ENCODE results near the gene GRXCR1. TPM values are rescaled to one million over a fixed set of nuclear protein-coding genes. Genes with fewer than 3 reads are reported as not detected.

Gene GRXCR1
- total RNA-seq, 1 experiment from 2014 or later: not detected

DNA sequence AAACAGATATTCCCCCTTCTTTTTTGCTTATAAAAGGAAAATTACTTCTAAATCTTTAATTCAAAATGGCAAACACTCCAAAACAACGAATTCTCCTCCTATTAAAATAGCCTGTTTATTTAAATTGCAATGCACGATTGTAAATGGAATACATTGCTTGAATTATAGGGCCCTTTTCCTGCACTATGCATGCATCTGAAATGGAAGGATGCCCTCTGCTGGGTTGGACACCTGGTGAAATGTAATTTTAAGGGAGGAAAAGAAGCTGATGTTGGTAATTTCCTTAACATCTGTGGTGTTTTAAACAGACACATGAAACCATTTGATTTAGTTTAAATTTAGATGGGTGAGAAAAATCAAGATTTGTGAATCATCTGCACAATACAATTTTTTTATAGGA, 72.8 kb downstream of the GRXCR1 start:
- DNase-seq: no peak
- H3K36me3 ChIP-seq (replicated peaks; ENCODE audit: control insufficient read depth, insufficient read depth, low read length): no peaks in the 10 kb centered on the region
- H3K4me3 ChIP-seq (ENCODE audit: insufficient read depth, low read depth, low read length): no peak overlapping the region

DNA sequence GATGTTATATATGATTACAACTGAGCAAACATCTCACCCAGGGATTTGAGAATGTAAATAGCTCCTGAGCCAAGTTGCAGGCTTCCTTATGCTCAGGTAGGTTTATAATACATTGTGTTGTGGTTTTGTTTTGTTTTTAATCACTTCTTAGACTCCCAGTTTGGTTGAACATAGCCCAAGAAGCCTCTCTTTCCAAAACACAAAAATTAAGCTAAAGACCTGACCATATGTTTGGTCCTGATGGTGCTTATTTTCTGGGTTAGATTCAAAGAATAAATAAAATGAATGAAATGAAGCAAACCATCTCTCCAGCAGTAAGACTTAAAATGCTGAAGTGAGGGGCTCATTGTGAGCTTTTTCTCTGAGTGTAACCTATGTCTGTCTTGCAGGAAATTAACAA, 93.5 kb downstream of the GRXCR1 start:
- no peak overlapping the region for H3K4me3 ChIP-seq (ENCODE audit: insufficient read depth, low read depth, low read length)
- H3K27me3 ChIP-seq (ENCODE audit: control insufficient read depth, insufficient read depth, low read length): no peaks in the 10 kb centered on the region
- no peak for DNase-seq
- H3K36me3 ChIP-seq (replicated peaks; ENCODE audit: control insufficient read depth, insufficient read depth, low read length): no peaks in the 10 kb centered on the region

More for the DNA sequence above, 72.8 kb downstream of the GRXCR1 start:
- no peaks in the 10 kb centered on the region for H3K27me3 ChIP-seq (ENCODE audit: control insufficient read depth, insufficient read depth, low read length)

DNA sequence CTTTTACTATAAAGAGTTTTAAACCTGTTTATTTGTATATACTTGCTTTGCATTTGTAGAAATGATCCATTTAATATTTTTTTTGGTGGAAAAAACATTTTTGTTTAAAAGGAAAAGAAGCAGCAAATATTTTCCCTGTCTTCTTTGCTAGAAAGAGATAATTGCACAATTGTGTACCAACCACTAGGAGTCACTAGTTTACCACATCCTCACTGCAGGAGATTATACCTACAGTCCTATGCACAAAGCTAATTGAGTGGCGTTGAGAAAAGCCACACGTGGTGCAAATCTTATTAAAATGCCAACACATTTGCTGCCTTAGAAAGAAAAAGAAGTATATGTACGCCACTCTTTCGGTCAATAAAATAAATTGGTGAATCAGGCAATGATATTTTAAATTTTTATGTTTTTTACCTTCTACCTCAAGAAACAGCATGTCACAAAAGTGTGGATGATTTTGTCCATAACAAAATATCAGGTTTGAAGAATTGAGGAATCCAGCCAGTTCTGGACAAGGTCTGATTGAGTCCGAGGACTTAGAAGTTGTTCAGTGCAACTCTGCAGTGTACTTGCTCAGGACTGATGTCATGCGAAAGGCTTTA, 102.9 kb downstream of the GRXCR1 start:
- Histone ChIP-seq H3K36me3 (replicated peaks; ENCODE audit: control insufficient read depth, insufficient read depth, low read length) (no peaks in the 10 kb centered on the region), H3K27me3 (ENCODE audit: control insufficient read depth, insufficient read depth, low read length) (no peaks in the 10 kb centered on the region), H3K4me3 (ENCODE audit: insufficient read depth, low read depth, low read length) (no peak overlapping the region)
- peak; percentile 59 for DNase-seq

DNA sequence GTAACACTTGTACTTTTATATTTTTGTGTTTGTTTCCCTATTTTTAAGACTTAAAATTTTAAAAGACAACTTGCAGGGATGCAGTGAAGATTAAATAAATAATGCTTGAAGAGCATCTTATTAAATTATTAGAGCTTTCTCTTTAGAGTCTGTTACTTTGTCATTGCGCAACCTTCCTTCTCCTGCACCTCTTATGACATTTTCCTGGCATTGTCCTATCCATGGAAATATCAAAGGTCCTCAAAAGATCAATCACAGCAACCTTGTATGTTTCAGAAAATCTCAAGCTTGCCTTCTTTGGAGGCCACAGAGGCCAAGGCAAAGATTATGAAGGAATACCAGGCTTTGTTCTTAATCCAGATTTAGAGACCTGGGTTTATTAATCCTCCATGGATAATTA, 116.3 kb downstream of the GRXCR1 start:
- no peaks in the 10 kb centered on the region for H3K27me3 ChIP-seq (ENCODE audit: control insufficient read depth, insufficient read depth, low read length)
- DNase-seq: no peak
- no peaks in the 10 kb centered on the region; the same call in 1 of the 2 replicates for H3K36me3 ChIP-seq (replicated peaks; ENCODE audit: control insufficient read depth, insufficient read depth, low read length)
- H3K4me3 ChIP-seq (ENCODE audit: insufficient read depth, low read depth, low read length): no peak overlapping the region

DNA sequence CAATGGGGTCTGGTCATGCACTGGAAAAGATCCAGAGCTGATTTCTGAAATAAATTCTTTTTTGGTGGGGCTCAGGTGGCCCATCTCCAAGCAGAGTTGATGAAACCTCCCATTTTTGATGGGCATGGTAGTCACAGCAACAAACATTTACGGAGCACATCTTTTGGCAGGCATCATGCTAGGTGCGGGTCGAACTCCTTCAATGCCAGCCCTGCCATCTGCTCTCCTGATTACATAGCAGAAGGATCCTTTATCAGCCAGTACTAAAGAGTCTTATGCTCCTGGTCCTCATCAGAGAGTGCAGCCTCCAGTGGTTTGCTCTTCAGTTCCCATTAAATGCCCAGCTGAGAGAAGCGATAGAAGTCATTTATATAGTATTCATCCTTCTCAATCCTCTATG, 121.7 kb downstream of the GRXCR1 start:
- H3K36me3 ChIP-seq (replicated peaks; ENCODE audit: control insufficient read depth, insufficient read depth, low read length): no peaks in the 10 kb centered on the region
- no peak for DNase-seq
- H3K4me3 ChIP-seq (ENCODE audit: insufficient read depth, low read depth, low read length): no peak overlapping the region
- H3K27me3 ChIP-seq (ENCODE audit: control insufficient read depth, insufficient read depth, low read length): no peaks in the 10 kb centered on the region

DNA sequence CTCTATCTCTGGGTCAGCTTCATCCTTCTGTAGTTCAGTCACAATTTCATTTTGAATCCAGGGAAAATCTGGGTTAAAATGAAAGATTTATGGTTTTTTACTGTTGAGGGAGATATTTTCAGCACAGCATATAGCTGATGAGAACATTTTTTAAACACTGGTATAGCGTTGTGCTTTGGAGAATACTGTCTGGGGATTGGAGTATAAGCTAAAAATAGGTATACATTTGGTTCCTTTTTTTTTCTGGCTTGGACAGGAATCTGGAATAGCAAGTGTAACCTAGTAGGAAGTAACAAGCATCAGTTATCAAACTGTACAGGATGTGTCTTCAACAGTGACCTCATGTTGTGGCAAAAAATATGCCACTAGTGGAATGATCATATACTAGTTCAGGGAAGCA, 149.1 kb downstream of the GRXCR1 start:
- no peak for DNase-seq
- Histone ChIP-seq H3K27me3 (ENCODE audit: control insufficient read depth, insufficient read depth, low read length) (no peaks in the 10 kb centered on the region), H3K36me3 (replicated peaks; ENCODE audit: control insufficient read depth, insufficient read depth, low read length) (no peaks in the 10 kb centered on the region), H3K4me3 (ENCODE audit: insufficient read depth, low read depth, low read length) (no peak overlapping the region)

DNA sequence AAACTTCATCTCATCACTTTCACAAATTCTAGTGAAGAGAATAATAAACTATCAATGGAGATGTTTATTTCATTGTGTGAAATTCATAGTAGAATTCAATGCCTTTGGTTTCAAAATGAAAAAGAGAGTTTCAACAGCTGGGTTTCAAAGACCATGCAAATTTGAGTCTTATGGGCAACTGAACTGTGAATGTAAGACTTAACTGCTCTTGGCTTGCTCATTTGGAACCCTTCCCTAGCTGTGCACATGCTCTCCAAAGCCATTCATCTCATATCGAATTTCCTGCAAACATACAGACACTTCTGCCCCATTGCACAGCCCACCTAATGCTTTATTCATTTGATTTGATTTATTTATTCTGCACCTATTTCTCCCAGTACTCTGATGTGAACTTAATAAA, 154.5 kb downstream of the GRXCR1 start:
- Histone ChIP-seq H3K36me3 (replicated peaks; ENCODE audit: control insufficient read depth, insufficient read depth, low read length) (no peaks in the 10 kb centered on the region), H3K4me3 (ENCODE audit: insufficient read depth, low read depth, low read length) (no peak overlapping the region), H3K27me3 (ENCODE audit: control insufficient read depth, insufficient read depth, low read length) (no peaks in the 10 kb centered on the region)
- no peak for DNase-seq

DNA sequence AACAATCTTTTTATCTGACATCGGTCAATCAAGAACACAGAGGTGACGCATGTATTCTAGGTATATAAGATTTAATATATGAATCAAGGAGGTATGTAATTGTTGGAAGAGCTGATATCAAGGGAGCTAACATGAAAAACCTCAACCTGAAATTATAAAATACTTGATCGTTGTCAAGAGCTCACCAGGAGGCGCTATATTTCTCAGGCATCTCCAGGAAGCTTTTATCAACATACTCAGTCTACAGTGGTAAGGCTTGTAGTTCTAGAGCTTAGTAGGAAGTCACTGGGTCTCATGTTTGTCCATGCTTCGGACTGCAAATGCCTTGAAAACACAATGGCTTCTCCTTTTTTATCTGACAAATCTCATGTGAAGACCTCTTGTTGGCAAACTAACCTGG, 156.1 kb downstream of the GRXCR1 start:
- H3K36me3 ChIP-seq (replicated peaks; ENCODE audit: control insufficient read depth, insufficient read depth, low read length): no peaks in the 10 kb centered on the region
- DNase-seq: peak; percentile 12
- H3K4me3 ChIP-seq (ENCODE audit: insufficient read depth, low read depth, low read length): no peak overlapping the region
- no peaks in the 10 kb centered on the region for H3K27me3 ChIP-seq (ENCODE audit: control insufficient read depth, insufficient read depth, low read length)

DNA sequence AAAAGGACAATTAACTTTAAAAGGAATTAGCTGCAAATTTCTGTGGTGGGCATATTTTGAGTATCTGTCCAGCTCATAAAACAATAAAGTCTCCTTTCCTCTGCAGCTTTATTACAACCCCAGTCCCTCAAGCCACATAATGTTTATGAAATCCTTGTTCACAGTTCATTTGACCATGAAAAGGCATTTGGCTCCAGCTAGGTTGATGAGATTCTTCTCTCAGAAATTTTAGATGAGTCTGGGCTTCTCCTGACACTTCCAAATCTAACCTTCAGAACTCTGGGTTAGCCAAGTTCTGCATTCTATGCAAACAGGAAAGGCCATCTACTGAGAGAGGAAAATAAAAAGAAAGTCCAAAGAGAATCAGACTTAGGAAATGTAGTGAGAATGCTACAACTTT, 156.8 kb downstream of the GRXCR1 start:
- no peak for DNase-seq
- Histone ChIP-seq H3K27me3 (ENCODE audit: control insufficient read depth, insufficient read depth, low read length) (no peaks in the 10 kb centered on the region), H3K36me3 (replicated peaks; ENCODE audit: control insufficient read depth, insufficient read depth, low read length) (no peaks in the 10 kb centered on the region), H3K4me3 (ENCODE audit: insufficient read depth, low read depth, low read length) (no peak overlapping the region)

DNA sequence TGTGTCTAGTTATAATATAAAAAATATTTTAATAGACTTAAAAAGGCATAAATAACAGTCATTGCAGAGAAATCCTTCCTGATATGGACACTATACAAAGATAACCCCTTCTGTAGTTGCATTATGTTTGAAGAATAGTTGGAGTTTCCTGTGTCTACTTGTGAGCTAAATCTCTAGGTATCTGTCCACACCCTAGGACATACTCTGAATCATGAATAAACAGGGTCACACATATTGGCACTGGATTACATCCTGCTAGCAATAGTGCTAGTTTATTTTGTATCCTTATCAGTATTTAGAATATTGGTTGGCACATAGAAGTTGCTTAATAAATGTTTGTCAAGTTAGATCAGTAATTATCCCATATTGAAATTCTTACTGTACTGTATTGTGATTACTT, 173.9 kb downstream of the GRXCR1 start:
- H3K4me3 ChIP-seq (ENCODE audit: insufficient read depth, low read depth, low read length): no peak overlapping the region
- no peaks in the 10 kb centered on the region for H3K36me3 ChIP-seq (replicated peaks; ENCODE audit: control insufficient read depth, insufficient read depth, low read length)
- H3K27me3 ChIP-seq (ENCODE audit: control insufficient read depth, insufficient read depth, low read length): no peaks in the 10 kb centered on the region
- DNase-seq: no peak

DNA sequence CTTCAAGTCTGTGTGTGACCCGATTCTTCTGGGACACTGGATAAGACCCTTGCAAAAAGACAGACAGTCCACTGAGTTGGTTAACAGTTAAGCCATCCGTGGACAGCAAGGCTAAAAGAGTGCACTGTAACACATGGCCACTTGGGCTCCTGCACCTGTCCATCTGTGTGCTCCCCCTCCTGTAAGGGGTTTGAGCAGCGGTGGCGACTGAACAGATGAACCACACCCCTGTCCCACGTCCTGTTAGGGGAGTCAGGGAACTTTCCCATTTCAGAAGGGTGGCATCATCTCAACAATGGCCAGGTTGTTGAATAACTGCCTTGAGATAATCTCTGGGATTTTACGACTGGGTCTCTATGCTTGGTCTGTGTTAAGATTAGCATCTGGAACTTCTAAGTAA, 178.6 kb downstream of the GRXCR1 start:
- Histone ChIP-seq H3K4me3 (ENCODE audit: insufficient read depth, low read depth, low read length) (no peak overlapping the region), H3K36me3 (replicated peaks; ENCODE audit: control insufficient read depth, insufficient read depth, low read length) (no peaks in the 10 kb centered on the region), H3K27me3 (ENCODE audit: control insufficient read depth, insufficient read depth, low read length) (no peaks in the 10 kb centered on the region)
- no peak for DNase-seq

Other genes with a start within 250 kb of the GRXCR1 start
- gene ATP8A1, start 235.6 kb upstream of the GRXCR1 start, total RNA-seq (2014; rRNA removed; shearing (Covaris generic)): 3.9 and 7.0 TPM in 2 replicates

Data from H7 (cell line).